PFSK-1 (cell line): Measurements from ENCODE around the gene DCAF8.

Experiments
- FOXP2 ChIP-seq: optimal IDR thresholded peaks from 2 replicates; pipeline ENCODE3; 2011; ENCODE audit warnings: borderline replicate concordance, control low read depth, inconsistent platforms; ENCODE audit not compliant: insufficient read depth; ENCODE audit errors: extremely low read length, extremely low read depth
- POLR2AphosphoS5 ChIP-seq: IDR thresholded peaks from 2 replicates; pipeline ENCODE4 v1.6.1; 2012; ENCODE audit warnings: low read depth, mild to moderate bottlenecking, control low read depth, low read length, moderate library complexity
- SIN3A ChIP-seq: IDR thresholded peaks from 2 replicates; pipeline ENCODE4 v1.6.1; 2012; ENCODE audit warnings: mild to moderate bottlenecking, low read length, moderate library complexity, borderline replicate concordance; ENCODE audit not compliant: insufficient read depth
- TAF1 ChIP-seq: IDR thresholded peaks from 2 replicates; pipeline ENCODE4 v1.6.1; 2012; ENCODE audit warnings: low read length, control low read depth, borderline replicate concordance; ENCODE audit not compliant: insufficient read depth
- TF ChIP-seq, protein P1 (sequence below), 2 experiments: IDR thresholded peaks; 2 replicates each; pipeline versions ENCODE4 v1.6.1 to v1.8.0; 2011 to 2012; ENCODE audit warnings: low read depth in 2 of 2, low read length in 2 of 2, control low read depth in 1 of 2, inconsistent platforms in 1 of 2, mild to moderate bottlenecking in 1 of 2, moderate library complexity in 1 of 2; ENCODE audit not compliant: insufficient read depth in 1 of 2

The DCAF8 gene

DNA sequence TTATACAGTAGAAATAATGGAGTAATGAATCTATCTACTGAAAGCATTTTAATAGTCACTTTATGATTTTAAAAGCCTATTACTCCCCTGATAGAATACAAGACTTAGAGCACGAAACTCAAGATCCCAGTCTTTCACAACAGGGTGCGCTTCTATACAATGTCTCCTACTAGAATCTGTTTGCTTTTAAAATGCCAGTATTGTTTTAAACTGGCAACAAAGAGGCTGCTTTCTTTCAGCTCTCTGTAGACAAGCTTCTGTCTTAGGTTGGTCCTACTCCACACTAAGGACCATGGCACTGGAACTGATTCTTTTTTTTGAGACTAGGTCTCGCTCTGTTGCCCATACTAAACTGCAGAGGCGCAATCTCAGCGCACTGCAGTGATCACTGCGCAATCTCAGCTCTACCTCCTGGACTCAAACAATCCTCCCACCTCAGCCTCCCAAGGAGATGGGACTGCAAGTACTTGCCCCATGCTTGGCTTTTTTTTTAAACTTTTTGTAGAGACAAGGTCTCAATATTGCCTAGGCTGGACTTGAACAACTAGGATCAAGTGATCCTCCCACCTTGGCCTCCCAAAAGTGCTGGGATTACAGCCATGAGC is 4.8 kb downstream of the DCAF8 start:
- TF ChIP-seq TAF1 (no peak), POLR2AphosphoS5 (no peak), SIN3A (no peak), FOXP2 (no peak)
- TF ChIP-seq, protein P1, sequence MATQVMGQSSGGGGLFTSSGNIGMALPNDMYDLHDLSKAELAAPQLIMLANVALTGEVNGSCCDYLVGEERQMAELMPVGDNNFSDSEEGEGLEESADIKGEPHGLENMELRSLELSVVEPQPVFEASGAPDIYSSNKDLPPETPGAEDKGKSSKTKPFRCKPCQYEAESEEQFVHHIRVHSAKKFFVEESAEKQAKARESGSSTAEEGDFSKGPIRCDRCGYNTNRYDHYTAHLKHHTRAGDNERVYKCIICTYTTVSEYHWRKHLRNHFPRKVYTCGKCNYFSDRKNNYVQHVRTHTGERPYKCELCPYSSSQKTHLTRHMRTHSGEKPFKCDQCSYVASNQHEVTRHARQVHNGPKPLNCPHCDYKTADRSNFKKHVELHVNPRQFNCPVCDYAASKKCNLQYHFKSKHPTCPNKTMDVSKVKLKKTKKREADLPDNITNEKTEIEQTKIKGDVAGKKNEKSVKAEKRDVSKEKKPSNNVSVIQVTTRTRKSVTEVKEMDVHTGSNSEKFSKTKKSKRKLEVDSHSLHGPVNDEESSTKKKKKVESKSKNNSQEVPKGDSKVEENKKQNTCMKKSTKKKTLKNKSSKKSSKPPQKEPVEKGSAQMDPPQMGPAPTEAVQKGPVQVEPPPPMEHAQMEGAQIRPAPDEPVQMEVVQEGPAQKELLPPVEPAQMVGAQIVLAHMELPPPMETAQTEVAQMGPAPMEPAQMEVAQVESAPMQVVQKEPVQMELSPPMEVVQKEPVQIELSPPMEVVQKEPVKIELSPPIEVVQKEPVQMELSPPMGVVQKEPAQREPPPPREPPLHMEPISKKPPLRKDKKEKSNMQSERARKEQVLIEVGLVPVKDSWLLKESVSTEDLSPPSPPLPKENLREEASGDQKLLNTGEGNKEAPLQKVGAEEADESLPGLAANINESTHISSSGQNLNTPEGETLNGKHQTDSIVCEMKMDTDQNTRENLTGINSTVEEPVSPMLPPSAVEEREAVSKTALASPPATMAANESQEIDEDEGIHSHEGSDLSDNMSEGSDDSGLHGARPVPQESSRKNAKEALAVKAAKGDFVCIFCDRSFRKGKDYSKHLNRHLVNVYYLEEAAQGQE (IDR thresholded peaks at IDR 0.05; ENCODE audit: insufficient read depth in 1 of 2, low read depth in 2 of 2, low read length in 2 of 2): no peak

DNA sequence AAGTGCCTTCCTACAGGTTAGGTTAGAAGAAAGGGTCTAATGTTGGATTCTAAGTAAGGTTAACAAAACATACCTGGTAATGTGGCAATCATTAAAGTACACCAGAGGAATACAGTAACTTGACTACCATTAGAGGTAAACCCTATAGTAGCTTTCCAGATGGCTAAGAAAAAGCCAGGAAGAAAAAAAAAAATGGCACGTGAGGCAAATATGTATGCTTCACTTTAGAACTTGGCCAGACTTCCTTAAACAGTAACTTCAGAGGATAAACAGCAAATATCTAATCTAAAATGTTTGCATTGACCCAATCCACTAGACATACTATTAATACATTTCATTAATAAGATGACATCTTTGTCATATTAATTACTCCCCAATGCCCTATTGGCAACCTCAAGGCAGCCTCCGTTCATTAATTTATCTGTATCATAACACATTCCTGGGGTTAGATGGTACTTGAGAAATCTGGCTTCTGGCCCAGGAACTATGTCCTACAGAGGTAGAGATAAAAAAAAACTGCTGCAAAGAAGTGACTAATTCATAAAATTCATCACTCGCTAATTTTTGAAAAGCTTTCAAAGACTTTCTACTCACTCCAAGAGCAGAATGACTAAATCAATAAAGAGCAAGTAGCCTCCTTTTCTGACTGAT is 5.8 kb downstream of the DCAF8 start:
- TF ChIP-seq TAF1 (no peak), FOXP2 (no peak), SIN3A (no peak), POLR2AphosphoS5 (no peak)
- TF ChIP-seq, protein P1 (IDR thresholded peaks at IDR 0.05; ENCODE audit: insufficient read depth in 1 of 2, low read depth in 2 of 2, low read length in 2 of 2): no peak

DNA sequence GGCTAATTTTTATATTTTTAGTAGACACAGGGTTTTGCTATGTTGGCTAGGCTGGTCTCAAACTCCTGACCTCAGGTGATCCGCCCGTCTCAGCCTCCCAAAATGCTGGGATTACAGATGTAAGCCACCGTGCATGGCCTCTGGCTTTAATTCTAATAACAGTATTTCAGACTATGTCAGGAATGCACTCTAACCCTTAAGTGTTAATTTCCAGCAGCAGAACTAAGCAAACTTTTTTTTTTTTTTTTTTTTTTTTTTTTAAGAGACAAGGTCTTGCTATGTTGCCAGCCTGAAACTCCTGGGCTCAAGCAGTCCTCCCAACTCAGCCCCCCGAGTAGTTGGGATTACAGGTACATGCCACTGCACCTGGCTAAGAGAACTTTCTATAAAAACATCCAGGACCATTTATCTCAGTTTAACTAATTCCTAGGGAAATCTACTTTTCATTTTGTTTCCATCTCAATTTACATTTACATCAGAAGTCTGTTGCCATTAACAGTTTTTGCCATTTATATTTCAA is 6.5 kb downstream of the DCAF8 start:
- no peak for TF ChIP-seq POLR2AphosphoS5
- no peak for TF ChIP-seq SIN3A
- TF ChIP-seq, protein P1 (IDR thresholded peaks at IDR 0.05; ENCODE audit: insufficient read depth in 1 of 2, low read depth in 2 of 2, low read length in 2 of 2): no peak

DNA sequence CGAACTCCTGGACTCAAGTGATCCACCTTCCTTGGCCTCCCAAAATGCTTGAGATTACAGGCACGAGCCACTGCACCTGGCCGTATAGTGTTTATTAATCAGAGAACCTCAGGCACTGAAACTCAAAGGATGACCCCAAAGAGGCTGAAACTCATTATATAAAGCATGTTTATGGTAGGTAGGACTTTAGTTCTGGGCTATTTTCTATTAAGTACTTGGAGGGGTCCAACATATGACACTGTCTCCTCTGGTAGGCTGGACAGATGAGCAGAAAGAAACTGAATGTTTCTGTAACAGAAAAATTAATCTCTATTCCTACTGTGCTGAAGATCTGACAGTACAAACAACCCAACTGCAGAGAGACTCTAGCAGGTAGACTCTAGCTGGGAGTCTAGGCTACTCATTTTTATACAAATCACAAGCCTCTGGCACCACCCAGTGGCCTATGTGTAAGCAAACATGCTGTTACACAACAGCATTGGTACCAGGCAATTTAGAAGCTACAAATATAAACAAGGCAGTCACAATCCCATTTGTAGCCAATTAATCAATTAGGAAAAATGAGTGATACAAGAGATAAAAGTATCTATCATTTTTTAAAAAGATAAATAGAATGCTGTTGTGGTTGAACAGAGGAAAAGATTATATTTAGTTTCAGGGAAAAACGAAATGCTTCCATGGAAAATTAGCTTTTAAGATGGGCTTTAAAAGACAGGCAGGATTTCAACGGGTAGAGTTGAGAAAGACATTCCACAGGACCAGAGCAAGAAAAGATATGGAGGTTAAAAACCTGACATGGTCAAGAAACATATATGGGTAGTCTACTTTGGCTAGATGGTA is 10.4 kb downstream of the DCAF8 start:
- TF ChIP-seq POLR2AphosphoS5 (no peak), TAF1 (no peak), FOXP2 (no peak), SIN3A (no peak)
- TF ChIP-seq, protein P1 (IDR thresholded peaks at IDR 0.05; ENCODE audit: insufficient read depth in 1 of 2, low read depth in 2 of 2, low read length in 2 of 2): no peak
